ENCODE results near the gene RAB4B.
"Not testable (repeated sequence)": the region's sequence is repeated elsewhere in the genome, so short reads cannot be mapped to it uniquely, and the experiment has no call there.

RAB4B gene

DNA sequence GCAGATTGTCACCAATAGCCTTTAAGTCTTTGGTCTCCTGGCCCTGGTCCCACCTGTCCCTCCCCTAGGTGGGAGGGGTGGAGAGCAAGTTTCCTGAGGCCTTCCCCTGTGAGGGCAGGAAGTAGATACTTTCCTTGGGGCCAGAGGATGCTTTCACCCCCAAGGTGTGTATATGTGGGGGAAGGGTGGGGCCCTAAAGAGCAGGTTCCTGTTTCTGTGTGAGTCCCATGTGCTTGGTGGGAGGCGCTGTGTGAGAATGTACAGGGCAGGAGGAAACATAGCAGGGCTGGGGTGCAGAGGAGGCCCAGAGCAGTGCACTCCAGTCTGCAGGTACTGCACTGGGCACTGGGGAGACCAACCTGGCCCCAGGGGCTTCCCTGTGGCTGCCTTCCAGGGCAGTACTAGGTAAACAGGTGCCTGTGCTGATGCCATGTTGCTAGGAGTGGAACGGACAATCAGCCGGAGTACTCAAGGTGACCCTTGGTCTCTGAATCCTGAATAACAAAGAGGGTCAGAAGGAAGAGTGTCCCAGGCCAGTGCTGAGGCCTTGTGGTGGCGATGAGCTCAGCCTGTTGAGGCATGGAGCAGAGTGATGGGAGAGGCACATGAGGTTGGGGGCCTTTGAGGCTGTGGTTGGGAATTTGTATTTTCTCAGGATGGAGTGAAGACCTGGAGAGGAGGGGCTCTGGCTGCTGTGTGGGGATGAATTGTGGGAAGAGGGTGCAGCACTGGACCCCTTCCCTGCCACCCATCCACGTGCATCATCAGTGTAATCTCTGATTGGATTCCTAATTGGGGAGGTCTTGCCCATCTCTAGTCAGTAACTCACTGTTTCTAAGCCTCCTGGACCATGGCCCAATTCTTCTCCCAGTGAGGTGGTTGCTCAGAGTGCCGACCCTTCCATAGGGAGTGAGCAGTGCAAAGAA, 26.1 kb downstream of the RAB4B start:
- DNase-seq (ENCODE audit: low spot score) = no peak

DNA sequence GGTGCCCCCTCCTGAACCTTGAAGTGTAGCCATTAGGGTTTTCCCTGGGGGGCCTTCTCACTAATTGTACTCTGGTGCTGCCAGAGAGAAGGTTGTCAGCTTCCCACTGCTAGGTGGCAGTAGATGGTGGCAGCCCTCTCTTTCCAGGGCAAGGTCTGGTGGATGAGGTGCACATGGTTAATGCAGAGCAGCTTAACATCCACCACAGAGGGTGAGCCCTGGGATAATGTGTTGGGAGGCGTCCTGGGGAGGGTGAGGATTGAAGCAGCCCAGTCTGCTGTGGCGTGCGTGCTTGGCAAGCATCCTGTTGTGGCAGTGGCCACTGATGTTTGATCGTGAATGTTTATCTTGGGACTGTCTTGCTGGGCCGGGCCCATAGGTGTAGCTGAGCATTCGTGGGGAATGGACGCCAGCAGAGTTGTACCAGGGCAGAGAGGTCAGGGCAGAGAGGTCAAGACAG, 26.8 kb downstream of the RAB4B start:
- DNase-seq (ENCODE audit: low spot score) = no peak

DNA sequence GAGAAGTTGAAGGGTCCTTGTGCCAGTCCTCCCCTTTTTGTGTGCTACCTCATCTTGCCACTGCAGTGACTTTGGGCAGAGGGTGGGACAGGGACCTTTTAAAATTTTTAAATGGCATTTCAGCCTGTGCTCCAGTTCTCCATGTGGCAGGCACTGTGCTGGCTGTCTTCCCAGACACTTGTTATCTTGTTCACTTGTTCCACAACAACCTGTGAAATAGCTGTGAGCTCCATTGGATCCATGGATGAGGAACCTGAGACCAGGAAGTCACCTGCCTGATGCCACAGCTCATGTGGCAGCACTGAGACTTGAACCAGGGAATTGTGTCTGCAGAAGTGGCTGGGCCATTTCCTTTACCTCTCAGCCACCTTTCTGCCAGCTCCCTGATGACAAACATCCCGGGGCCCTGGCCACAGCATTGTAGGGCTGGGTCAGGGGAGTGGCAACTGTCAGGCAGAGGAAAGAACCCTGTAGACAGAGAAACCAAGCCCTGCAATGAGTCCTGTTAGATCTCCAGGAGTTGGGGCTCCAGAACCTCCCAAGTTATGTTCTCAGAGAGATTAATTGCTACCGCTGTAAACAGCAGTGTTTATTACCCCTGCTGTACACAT, 27.3 kb downstream of the RAB4B start:
- DNase-seq (ENCODE audit: low spot score) = no peak

DNA sequence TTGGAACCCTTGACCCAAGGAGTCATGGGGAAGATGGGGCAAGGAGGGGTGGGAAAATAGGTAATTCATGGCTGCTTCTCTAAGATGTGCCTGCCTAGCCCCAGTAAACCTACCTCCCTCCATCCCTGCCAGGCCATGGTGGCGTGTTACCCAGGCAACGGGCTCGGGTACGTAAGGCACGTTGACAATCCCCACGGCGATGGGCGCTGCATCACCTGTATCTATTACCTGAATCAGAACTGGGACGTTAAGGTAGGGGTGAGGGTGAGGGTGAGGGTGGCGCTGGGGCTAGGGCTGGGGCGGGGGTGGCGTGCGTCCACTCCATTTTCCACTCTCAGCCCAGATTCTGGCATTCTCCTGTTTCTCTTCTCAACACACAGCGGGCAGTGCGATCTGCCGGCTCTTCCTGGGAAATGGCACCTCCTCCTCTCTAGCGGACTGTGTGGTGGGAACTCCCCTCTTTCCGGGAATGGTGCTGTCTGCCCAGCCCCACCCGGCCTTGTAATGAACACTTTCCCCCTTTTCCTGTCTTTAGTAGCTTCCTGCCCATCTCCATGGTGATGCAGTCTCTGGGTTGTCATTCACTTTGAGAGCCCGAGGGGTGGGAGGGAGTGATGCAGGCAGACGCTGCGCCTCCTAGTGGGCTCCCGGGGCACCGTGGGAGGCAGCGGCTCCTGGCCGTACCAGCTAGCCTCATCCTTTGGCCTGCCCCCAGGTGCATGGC, 28.5 kb downstream of the RAB4B start:
- DNase-seq (ENCODE audit: low spot score) = peak; percentile 93

DNA sequence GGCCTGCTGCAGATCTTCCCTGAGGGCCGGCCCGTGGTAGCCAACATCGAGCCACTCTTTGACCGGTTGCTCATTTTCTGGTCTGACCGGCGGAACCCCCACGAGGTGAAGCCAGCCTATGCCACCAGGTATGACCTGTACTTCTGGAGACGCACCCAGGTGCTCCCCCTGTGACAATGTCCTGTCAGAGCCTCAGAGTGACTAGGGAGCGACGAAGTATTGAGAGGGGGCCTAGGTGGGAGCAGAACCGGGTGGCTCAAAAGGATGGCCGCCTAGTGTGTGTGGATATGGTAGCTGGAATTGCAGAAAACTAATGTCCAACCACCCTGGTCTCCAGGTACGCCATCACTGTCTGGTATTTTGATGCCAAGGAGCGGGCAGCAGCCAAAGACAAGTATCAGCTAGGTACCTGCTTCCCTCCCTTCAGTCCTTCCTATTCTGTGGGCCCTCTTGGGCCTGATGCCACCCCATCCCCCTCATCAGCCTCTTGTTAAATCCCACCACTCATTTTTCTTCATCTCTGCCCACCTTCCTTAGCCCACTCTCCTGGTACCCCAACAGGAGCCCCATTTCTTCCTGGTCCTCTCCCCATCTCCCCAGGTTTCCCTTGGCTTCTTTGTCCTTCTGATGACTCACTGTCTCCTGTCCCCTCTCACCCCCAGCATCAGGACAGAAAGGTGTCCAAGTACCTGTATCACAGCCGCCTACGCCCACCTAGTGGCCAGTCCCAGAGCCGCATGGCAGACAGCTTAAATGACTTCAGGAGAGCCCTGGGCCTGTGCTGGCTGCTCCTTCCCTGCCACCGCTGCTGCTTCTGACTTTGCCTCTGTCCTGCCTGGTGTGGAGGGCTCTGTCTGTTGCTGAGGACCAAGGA, 29.3 kb downstream of the RAB4B start:
- no peak for DNase-seq (ENCODE audit: low spot score)

DNA sequence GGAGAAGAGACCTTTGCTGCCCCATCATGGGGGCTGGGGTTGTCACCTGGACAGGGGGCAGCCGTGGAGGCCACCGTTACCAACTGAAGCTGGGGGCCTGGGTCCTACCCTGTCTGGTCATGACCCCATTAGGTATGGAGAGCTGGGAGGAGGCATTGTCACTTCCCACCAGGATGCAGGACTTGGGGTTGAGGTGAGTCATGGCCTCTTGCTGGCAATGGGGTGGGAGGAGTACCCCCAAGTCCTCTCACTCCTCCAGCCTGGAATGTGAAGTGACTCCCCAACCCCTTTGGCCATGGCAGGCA, 29.9 kb downstream of the RAB4B start:
- no peak for DNase-seq (ENCODE audit: low spot score)

DNA sequence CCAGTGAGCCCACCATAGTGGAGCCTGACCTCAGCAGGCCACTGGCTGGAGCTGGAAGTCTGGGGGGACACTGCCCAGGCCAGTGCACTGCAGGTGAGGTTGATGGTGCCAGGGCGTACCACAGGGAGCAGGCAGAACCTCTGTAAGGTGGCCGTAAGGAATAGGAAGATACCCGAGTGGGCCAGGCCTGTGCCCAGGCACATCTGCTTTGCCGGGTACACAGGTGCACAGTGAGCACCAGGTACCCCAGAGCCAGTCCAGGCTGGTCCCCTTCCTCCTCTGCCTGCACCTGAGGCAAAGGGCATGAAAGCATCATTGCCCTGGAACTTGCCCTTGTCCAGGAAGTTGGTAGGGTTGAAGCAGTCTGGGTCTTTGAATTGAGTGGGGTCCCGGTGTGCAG, 30.4 kb downstream of the RAB4B start:
- DNase-seq (ENCODE audit: low spot score) = no peak

DNA sequence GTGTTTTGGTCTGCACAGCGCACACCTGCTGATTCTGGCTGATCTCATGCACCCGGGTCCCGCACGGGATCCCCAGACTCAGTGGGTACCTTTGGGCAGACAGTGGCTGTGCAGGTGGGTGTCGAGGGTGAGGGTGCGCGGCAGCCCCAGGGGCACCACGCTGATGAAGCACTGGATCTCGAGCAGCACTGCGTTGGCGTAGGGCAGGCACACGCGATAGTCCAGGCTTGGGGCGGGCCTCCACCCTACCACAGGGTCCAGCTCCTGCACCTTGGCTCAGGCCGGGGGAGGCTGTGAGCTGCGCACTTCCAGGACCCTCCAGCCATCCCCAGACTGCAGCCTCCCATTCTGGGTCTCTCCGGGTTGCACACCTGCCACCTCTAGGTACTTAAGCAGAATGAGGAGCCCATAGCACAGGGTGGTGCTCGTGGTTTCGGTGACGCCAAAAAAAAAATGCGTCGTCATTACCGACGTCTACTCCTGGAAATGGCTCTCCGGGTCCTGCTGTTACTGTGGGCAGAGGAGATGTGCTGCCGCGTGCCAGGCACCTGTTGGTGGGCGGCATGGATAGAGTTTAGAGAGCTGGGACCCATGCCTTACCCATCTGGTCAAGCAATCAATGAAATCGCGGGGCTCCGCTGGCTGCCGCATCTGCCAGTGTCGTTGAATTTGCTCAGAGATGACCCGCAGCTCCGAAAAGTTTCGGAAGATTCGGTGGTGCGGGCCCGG, 31.5 kb downstream of the RAB4B start:
- no peak for DNase-seq (ENCODE audit: low spot score)

DNA sequence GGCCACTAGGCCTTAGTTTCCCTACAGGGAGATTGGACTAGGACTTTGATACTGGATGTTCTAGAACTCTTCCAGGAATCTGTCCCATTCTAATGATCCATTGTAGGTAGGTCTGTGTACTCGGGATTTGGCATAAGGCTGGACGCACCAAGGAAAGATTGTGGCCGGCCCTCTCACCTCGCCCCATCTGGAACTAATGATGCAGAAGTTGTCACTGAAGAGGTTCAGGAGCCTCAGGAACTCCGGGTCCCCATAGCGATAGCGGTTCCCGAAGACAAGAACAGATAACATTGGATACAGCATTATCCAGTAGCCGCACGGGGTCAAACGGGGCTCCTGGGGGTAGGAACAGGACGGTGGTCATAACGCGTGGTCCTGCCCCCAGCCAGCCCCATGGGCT, 32.1 kb downstream of the RAB4B start:
- DNase-seq (ENCODE audit: low spot score) = no peak

DNA sequence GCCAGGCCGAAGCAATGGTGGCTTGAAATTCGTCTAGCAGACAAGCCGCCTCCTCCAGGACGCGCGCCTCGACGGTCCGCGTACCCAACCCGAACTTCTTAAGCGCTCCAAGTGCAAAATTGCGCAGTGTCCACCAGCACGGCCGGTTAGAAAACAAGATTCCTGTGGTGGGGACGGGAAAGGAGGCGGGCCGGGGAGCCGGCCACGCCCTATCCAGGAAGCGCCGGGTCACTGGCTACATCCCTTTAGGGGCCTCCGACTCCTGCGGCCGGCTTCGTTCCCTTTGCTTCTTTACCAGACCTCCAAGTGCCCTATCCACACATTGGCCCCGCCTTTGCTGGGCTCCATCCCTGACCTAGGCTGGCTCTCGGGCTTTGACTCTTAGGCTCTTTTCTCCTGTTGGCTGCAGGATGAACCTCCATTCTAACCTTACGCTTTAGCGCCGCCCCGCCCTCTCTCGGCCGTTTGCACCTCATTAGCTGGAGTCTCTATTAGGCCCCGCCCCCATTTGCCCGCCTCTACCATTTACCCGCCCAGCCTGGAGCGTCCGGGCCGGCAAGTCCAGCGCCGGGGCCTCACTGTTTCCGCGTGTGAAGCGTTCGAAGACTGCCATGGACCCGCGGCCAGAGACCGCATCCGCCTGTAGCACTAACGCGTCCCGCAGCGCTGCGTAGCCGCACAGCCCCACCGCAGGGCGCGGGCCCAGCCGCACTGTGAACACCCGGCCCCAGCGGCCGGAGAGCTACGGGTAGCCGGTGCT, 32.8 kb downstream of the RAB4B start:
- peak; percentile 39 for DNase-seq (ENCODE audit: low spot score)

DNA sequence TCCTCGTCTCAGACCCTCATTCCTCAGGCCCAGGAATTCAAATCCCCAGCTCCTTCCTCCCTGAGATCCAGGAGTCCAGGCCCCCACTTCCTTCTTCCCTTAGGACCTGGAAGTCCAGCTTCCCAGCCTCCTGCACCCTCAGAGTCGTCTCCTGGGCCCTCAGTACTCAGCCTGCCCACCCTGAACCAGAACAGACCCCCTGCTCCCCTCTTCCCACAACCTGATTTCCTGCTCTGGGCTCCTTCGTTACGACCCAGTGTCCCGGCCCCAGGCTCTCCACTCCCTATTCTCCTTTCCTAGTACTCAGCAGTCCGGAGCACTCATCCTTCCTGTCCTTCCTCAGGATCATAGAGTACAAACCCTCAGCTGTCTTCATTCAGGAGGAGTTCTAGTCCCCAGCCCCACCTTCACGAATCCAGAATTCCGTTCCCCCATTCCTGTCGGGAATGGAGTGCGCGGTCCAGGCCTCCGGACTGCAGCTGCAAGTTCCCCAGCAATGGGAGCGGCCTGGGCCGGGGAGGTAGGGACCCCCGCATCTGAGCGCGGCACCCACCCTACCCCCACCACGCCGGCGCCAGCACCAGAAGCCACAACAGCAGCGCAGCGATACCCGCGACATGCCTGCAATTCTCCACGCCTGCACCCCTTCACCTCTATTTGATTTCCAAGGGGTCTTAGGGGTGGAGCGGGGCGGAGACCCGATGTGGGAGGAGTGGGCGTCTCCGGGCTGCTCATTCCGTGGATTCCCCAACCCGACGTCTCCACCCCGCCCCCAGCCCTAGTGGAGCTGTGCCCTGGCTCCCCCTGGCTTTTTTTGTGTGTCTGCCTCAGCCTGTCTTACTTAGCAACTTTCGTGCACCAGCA, 33.7 kb downstream of the RAB4B start:
- DNase-seq (ENCODE audit: low spot score) = no peak

DNA sequence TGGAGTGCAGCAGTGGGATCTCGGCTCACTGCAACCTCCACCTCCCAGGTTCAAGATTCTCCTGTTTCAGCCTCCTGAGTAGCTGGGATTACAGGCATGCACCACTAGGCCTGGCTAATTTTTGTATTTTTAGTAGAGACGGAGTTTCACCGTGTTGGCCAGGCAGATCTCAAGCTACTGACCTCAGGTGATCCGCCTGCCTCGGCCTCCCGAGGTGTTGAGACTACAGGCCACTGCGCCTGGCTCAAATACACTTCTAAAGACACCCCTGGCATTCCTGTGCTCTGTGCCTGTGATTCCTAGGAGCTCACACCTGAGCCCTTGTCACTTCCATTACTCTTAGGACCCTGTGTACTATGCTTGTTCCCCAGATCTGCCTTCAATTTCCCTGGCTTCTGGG, 34.5 kb downstream of the RAB4B start:
- DNase-seq (ENCODE audit: low spot score) = not testable (repeated sequence)

DNA sequence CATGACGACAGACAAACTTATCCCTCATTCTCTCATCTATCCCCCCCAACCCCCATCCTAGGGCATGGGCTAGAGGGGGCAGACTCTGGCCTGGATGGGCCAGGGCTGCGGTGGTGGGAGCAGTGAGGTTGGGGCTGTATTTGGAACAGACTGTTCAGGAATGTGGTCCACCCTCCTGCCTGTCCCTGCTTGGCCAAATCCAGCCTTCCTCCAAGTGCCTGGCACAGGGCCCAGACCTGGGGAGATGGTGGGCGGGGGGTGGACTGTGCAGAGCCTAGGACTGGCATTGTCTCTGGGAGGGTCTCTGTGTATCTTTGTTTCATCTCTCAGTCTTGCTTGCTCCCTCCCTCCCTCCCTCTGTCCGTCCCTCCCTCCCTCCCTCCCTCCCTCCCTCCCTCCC, 35.1 kb downstream of the RAB4B start:
- no peak for DNase-seq (ENCODE audit: low spot score)

DNA sequence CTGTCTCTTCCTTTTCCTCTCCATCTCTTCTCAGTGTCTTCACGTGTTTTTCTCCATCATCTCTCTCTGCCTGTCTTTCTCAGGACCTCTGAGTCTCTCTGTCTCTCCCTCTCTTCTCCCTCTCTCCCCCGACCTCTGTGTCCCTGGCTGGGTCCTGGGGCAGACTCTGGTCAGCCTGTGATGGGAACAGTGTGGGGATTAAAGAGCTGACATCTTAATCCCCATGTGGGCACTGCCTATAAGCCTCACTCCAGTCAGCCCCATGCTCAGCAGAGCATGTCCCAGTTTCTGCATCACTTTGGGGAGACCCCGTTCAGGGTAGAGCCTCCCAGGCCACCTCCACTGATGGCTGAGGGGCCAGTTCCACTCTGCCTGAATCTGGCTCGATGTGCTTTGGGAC, 37.2 kb downstream of the RAB4B start:
- DNase-seq (ENCODE audit: low spot score) = no peak

DNA sequence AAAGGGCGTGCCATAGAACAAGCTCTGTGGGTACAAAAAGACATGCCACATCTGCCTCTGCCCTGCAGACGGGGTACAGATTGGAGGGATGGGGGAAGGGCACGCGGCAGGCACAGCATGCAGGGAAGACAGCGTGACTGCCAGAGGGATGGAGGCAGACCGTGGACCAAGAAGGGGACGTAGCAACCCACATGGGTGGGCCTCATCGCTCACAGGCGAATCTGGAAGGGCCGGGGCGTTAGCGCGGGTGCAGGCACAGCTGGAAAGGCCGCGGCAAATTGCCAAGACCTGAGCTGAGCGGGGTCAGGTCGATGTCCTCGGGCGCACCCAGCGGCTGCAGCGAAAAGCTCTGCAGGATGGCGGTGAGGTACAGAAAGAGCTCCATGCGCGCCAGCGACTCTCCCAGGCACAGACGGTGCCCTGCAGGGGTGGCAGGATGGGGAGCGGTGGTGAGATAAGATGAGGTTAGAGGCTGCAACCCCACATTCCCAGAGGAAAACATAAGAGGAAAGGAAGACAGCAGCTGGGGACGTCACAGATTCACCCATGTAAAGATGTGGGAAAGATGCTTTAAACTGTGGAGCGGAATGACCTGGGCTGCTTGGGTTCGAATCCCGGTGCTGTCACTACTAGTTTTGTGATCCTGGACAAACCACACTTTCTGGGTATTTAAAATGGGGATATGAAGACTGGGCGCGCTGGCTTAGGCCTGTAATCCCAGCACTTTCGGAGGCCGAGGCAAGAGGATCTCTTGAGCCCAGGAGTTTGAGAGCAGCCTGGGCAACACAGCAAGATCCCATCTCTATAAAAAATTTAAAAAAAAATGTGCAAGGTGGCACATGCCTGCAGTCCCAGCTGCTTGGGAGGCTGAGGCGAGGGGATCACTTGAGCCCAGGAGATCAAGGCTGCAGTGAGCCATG, 40.7 kb downstream of the RAB4B start:
- DNase-seq (ENCODE audit: low spot score) = not testable (repeated sequence)

DNA sequence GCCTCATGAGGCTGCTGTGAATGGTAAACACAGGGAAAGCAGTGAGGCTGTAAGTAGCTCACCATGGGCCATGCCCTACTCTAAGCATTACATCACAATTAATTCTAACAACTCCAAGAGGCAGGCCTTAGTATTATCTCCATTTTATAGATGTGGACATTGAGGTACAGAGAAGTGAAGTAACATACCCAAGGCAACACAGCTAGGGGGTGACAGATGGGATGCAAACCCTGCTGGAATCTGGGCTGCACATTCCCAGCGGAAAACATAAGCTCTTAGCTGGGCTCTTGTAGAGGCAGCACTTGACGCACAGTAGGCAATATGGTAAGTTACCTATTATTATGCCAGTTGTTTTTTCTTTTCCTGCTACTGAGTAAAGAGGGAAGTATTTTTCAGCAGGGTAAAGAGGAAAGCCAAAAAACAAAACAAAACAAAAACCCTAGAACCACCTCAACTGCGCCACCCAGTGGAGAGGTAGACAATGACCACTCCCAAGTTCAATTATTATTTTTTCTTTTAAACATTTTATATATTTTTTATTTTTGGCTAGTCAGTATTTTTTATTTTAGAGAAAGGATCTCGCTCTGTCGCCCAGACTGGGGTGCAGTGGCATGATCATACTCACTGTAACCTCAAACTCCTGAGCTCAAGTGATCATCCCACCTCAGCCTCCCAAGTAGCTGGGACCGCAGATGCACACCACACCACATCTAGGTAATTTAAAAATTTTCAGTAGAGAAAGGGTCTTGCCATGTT, 41.6 kb downstream of the RAB4B start:
- not testable (repeated sequence) for DNase-seq (ENCODE audit: low spot score)

DNA sequence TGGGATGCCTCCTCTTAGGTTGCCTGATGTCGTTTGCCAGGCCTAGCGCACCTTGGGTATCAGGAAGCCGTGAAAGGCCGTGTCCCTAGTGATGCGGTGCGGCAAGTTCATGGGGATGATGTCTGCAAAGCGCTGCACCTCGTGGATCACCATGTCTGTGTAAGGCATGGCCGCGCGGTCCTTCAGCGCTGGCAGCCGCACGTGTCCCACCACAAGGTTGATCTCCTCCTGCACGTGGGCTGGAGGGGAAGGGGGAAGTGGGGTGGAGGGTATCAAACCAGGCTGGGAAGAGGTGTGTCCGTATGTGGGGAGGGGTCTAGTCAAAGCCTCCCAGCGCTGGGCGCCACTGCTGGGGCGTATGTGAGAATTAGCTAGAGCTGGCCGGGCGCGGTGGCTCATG, 44.1 kb downstream of the RAB4B start:
- DNase-seq (ENCODE audit: low spot score) = no peak

All from AG08396 (cell line).